ENCODE results near the gene NFRKB. TPM values are rescaled to one million over a fixed set of nuclear protein-coding genes. Genes with fewer than 3 reads are reported as not detected.
"Not testable (repeated sequence)": the region's sequence is repeated elsewhere in the genome, so short reads cannot be mapped to it uniquely, and the experiment has no call there.

Gene NFRKB
- total RNA-seq, 1 experiment from 2014 or later = 9.4 TPM

DNA sequence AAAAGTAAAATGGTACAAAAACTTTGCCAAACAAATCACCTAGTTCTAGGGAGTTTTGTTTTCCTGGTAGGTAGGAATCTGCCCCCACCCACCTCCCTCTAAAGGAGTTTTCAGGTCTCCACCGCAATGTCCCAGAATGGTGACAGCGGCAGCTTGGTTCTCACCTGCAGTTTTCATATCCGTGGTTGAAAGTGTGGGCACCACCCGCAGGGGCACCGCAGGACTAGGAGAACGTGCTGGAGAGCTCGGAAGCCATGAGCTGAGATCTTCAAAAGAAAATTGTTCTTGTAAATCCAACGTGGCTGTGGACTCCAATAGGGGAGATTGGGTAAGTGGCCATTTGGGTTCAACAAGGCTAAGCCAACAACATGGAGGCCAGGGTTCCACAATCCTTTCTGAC, 10.8 kb downstream of the NFRKB start:
- H3K79me2 ChIP-seq (ENCODE audit: low read length) = no peaks in the 10 kb centered on the region
- no peaks in the 10 kb centered on the region for H3K4me1 ChIP-seq (ENCODE audit: low read length)
- H4K20me1 ChIP-seq (ENCODE audit: insufficient read depth, low read depth, low read length) = no peaks in the 10 kb centered on the region
- H3K9ac ChIP-seq (ENCODE audit: low read length) = no peak overlapping the region
- H3K9me2 ChIP-seq (replicated peaks; ENCODE audit: insufficient read depth, low read length) = no peaks in the 10 kb centered on the region
- H2AFZ ChIP-seq (ENCODE audit: low read length) = no peak overlapping the region
- DNase-seq = no peak
- H3K4me2 ChIP-seq (ENCODE audit: low read depth, low read length, poor library complexity, severe bottlenecking) = no peak overlapping the region
- H3K27me3 ChIP-seq (ENCODE audit: low read length) = no peaks in the 10 kb centered on the region
- H3K4me3 ChIP-seq (ENCODE audit: low read length) = no peak overlapping the region
- H3K36me3 ChIP-seq (ENCODE audit: insufficient read depth, low read length) = peaks cover 6% of the 10 kb centered on the region; the same call in 1 of the 2 replicates
- no peaks in the 10 kb centered on the region for H3K9me3 ChIP-seq (ENCODE audit: low read length)
- H3K27ac ChIP-seq (ENCODE audit: low read length) = no peak overlapping the region

DNA sequence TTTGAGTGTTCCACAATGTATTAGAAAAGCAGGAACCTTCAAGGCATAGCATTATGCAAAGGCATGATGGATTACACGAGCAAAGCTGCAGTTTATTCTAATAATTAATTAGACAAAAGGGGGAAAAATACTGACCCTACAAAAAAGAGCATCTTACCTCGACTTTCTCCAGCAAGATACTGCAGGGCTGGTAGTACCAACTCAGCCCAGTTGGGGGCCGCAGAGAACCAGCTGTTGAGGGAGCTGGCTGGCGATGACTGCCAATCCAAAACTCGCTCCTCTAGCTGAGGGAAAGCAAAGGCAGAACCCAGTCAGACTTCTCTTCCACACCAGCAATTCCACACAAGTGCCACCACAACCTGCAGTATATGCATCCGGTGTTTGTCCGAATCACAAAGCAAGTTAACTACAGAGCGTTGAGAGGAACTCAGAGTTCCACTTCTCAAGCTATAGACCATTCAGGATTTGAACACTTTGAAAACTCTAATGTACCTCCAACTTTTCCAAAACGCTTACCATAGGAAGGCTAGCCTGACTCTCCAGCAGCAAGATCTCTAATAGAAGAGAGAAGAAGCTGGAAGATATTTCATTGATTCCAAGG, 13.7 kb downstream of the NFRKB start:
- Histone ChIP-seq H2AFZ (ENCODE audit: low read length) (no peak overlapping the region), H3K4me2 (ENCODE audit: low read depth, low read length, poor library complexity, severe bottlenecking) (no peak overlapping the region), H3K27ac (ENCODE audit: low read length) (no peak overlapping the region), H4K20me1 (ENCODE audit: insufficient read depth, low read depth, low read length) (no peaks in the 10 kb centered on the region), H3K9me2 (replicated peaks; ENCODE audit: insufficient read depth, low read length) (no peaks in the 10 kb centered on the region), H3K9me3 (ENCODE audit: low read length) (no peaks in the 10 kb centered on the region), H3K36me3 (ENCODE audit: insufficient read depth, low read length) (peaks cover 6% of the 10 kb centered on the region; the same call in 1 of the 2 replicates), H3K4me3 (ENCODE audit: low read length) (no peak overlapping the region), H3K4me1 (ENCODE audit: low read length) (no peaks in the 10 kb centered on the region), H3K27me3 (ENCODE audit: low read length) (no peaks in the 10 kb centered on the region), H3K9ac (ENCODE audit: low read length) (no peak overlapping the region), H3K79me2 (ENCODE audit: low read length) (no peaks in the 10 kb centered on the region)
- peak; percentile 73 for DNase-seq

DNA sequence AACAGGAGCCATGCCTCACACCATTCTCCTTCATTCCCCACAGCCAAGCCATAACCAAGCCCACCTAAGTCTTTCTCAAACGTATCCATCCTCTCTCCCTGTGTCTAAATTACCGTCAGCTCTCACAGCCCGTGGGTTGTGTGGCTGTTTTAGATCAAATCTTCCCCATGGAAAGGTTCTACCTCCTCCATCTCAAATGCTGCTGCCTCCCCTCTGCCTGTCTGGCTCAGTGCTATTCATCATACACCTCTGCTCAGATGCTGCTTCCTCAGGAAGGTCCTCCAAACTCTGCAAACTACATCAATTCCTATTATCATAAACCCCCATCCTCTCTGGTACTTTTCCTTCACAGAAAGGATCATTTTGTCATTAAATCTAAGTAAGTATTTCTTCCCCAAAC, 15.1 kb downstream of the NFRKB start:
- no peaks in the 10 kb centered on the region for H3K27me3 ChIP-seq (ENCODE audit: low read length)
- peaks cover 6% of the 10 kb centered on the region; the same call in 1 of the 2 replicates for H3K36me3 ChIP-seq (ENCODE audit: insufficient read depth, low read length)
- no peak overlapping the region for H3K9ac ChIP-seq (ENCODE audit: low read length)
- H3K79me2 ChIP-seq (ENCODE audit: low read length) = no peaks in the 10 kb centered on the region
- no peak overlapping the region for H2AFZ ChIP-seq (ENCODE audit: low read length)
- no peak overlapping the region for H3K4me2 ChIP-seq (ENCODE audit: low read depth, low read length, poor library complexity, severe bottlenecking)
- no peak overlapping the region for H3K27ac ChIP-seq (ENCODE audit: low read length)
- H3K4me1 ChIP-seq (ENCODE audit: low read length) = no peaks in the 10 kb centered on the region
- no peaks in the 10 kb centered on the region for H4K20me1 ChIP-seq (ENCODE audit: insufficient read depth, low read depth, low read length)
- H3K9me2 ChIP-seq (replicated peaks; ENCODE audit: insufficient read depth, low read length) = no peaks in the 10 kb centered on the region
- no peaks in the 10 kb centered on the region for H3K9me3 ChIP-seq (ENCODE audit: low read length)
- no peak overlapping the region for H3K4me3 ChIP-seq (ENCODE audit: low read length)
- no peak for DNase-seq

DNA sequence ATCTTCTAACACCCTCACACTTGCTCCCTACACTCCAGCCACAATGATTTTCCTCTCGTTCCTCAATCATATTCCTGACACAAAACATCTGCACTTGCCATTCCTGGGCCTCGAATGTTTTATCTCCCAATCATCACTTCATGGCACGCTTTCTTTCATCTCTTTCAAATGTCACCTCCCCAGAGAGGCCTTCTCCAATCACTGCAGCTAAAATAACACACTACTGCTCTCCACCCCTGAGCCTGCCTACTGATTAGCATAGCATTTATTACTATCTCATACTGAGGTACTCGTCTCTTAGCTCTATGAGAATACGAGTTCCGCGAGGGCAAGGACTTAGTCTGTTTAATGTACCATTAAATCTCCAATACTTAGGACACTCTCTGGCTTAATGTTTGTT, 23.5 kb downstream of the NFRKB start:
- no peaks in the 10 kb centered on the region for H3K36me3 ChIP-seq (ENCODE audit: insufficient read depth, low read length)

DNA sequence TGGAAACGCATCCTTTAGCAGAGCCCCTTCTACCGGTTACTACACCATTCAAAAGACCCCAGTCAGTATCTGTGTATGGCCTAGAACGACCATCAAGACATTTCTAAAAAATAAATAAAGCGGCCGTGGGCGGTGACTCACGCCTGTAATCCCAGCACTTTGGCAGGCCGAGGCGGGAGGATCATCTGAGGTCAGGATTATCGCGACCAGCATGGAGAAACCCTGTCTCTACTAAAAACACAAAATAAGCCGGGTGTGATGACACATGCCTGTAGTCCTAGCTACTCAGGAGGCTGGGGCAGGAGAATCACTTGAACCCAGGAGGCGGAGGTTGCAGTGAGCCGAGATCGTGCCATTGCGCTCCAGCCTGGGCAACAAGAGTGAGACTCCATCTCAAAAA, 26.8 kb downstream of the NFRKB start:
- not testable (repeated sequence) for H3K79me2 ChIP-seq (ENCODE audit: low read length); DNase-seq; H3K4me3 ChIP-seq (ENCODE audit: low read length); H3K4me2 ChIP-seq (ENCODE audit: low read depth, low read length, poor library complexity, severe bottlenecking); H3K27me3 ChIP-seq (ENCODE audit: low read length); H3K9me2 ChIP-seq (replicated peaks; ENCODE audit: insufficient read depth, low read length); H2AFZ ChIP-seq (ENCODE audit: low read length); H3K27ac ChIP-seq (ENCODE audit: low read length); H3K4me1 ChIP-seq (ENCODE audit: low read length); H3K9ac ChIP-seq (ENCODE audit: low read length); H3K9me3 ChIP-seq (ENCODE audit: low read length); H3K36me3 ChIP-seq (ENCODE audit: insufficient read depth, low read length); H4K20me1 ChIP-seq (ENCODE audit: insufficient read depth, low read depth, low read length)

More for the DNA sequence above, 23.5 kb downstream of the NFRKB start:
- Histone ChIP-seq H3K9me3 (ENCODE audit: low read length) (no peaks in the 10 kb centered on the region), H3K4me3 (ENCODE audit: low read length) (no peak overlapping the region), H3K27ac (ENCODE audit: low read length) (no peak overlapping the region), H3K4me2 (ENCODE audit: low read depth, low read length, poor library complexity, severe bottlenecking) (no peak overlapping the region), H3K9ac (ENCODE audit: low read length) (no peak overlapping the region), H3K79me2 (ENCODE audit: low read length) (no peaks in the 10 kb centered on the region), H4K20me1 (ENCODE audit: insufficient read depth, low read depth, low read length) (no peaks in the 10 kb centered on the region), H2AFZ (ENCODE audit: low read length) (no peak overlapping the region), H3K4me1 (ENCODE audit: low read length) (no peaks in the 10 kb centered on the region), H3K9me2 (replicated peaks; ENCODE audit: insufficient read depth, low read length) (no peaks in the 10 kb centered on the region), H3K27me3 (ENCODE audit: low read length) (no peaks in the 10 kb centered on the region)
- no peak for DNase-seq

DNA sequence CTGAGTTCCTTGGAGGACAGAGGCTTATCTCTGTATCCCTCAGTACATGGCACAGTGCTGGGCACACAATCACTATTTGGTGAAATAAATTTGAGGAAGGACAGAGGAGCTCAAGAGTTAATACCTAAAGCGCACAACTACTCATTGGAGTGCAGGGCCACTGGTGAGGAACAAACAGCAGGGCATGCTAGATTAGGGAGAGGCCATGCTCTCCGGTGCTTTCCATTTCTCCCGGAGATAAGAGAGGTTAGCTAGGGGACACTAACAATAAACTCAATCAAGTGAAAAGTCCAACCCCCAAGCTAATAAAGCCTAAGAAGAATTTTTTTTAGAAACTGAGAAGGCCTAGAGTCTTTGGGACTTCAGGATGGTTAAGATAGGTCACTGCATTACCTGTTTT, 29.1 kb downstream of the NFRKB start:
- Histone ChIP-seq H3K4me1 (ENCODE audit: low read length) (no peaks in the 10 kb centered on the region), H3K9me2 (replicated peaks; ENCODE audit: insufficient read depth, low read length) (no peaks in the 10 kb centered on the region), H3K79me2 (ENCODE audit: low read length) (no peaks in the 10 kb centered on the region), H3K36me3 (ENCODE audit: insufficient read depth, low read length) (no peaks in the 10 kb centered on the region), H3K27ac (ENCODE audit: low read length) (no peak overlapping the region), H3K4me2 (ENCODE audit: low read depth, low read length, poor library complexity, severe bottlenecking) (no peak overlapping the region), H4K20me1 (ENCODE audit: insufficient read depth, low read depth, low read length) (no peaks in the 10 kb centered on the region), H3K9me3 (ENCODE audit: low read length) (no peaks in the 10 kb centered on the region), H3K9ac (ENCODE audit: low read length) (no peak overlapping the region), H3K27me3 (ENCODE audit: low read length) (no peaks in the 10 kb centered on the region), H3K4me3 (ENCODE audit: low read length) (no peak overlapping the region), H2AFZ (ENCODE audit: low read length) (no peak overlapping the region)
- no peak for DNase-seq

DNA sequence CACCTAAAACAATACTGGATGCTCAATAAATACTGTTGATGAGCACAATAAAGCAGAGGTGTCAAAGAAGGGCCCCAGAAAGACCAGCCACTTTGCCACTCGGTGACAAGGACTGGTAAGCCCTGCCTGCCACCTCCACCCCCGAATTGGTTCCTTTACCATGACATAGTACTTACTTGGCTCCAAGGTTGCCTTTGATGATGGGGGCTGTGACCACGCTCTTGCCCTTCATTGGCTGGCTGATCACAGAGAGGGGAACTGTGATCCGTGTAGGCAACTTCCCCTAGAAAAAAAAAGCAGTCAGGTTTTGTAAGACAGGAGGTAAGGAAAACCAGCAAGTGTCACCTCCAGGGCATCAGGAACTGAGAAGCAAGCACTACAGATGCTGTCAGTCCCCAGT, 29.7 kb downstream of the NFRKB start:
- no peak overlapping the region for H3K27ac ChIP-seq (ENCODE audit: low read length)
- no peaks in the 10 kb centered on the region for H3K4me1 ChIP-seq (ENCODE audit: low read length)
- H3K79me2 ChIP-seq (ENCODE audit: low read length) = no peaks in the 10 kb centered on the region
- H3K4me3 ChIP-seq (ENCODE audit: low read length) = no peak overlapping the region
- H3K9me3 ChIP-seq (ENCODE audit: low read length) = no peaks in the 10 kb centered on the region
- no peak for DNase-seq
- H3K27me3 ChIP-seq (ENCODE audit: low read length) = no peaks in the 10 kb centered on the region
- no peak overlapping the region for H2AFZ ChIP-seq (ENCODE audit: low read length)
- no peaks in the 10 kb centered on the region for H4K20me1 ChIP-seq (ENCODE audit: insufficient read depth, low read depth, low read length)
- H3K9me2 ChIP-seq (replicated peaks; ENCODE audit: insufficient read depth, low read length) = no peaks in the 10 kb centered on the region
- H3K9ac ChIP-seq (ENCODE audit: low read length) = no peak overlapping the region
- no peaks in the 10 kb centered on the region for H3K36me3 ChIP-seq (ENCODE audit: insufficient read depth, low read length)
- no peak overlapping the region for H3K4me2 ChIP-seq (ENCODE audit: low read depth, low read length, poor library complexity, severe bottlenecking)

DNA sequence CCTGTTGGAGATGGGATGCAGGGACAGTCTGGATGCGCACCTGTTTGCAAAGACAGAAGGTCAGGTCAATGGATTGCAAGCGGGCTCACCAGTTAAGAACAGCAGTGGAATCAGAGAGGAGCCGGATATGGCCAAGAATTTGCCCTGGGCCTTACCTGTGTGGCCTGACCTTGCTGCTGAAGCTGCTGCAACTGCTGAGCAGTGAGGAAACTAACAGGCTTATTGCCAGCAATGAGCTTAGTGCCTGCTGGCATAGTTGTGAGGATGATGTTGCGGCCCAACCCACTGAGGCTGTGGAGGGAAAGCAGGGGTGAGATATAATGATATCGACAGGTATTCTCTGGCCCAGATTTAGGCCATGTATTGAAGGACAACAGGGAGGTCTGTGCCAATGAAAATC, 30.6 kb downstream of the NFRKB start:
- H3K27ac ChIP-seq (ENCODE audit: low read length) = no peak overlapping the region
- H3K4me2 ChIP-seq (ENCODE audit: low read depth, low read length, poor library complexity, severe bottlenecking) = no peak overlapping the region
- no peaks in the 10 kb centered on the region for H3K36me3 ChIP-seq (ENCODE audit: insufficient read depth, low read length)
- H2AFZ ChIP-seq (ENCODE audit: low read length) = no peak overlapping the region
- no peaks in the 10 kb centered on the region for H3K9me3 ChIP-seq (ENCODE audit: low read length)
- no peaks in the 10 kb centered on the region for H3K4me1 ChIP-seq (ENCODE audit: low read length)
- H3K79me2 ChIP-seq (ENCODE audit: low read length) = no peaks in the 10 kb centered on the region
- no peaks in the 10 kb centered on the region for H3K27me3 ChIP-seq (ENCODE audit: low read length)
- H3K4me3 ChIP-seq (ENCODE audit: low read length) = no peak overlapping the region
- no peak overlapping the region for H3K9ac ChIP-seq (ENCODE audit: low read length)
- H3K9me2 ChIP-seq (replicated peaks; ENCODE audit: insufficient read depth, low read length) = no peaks in the 10 kb centered on the region
- DNase-seq = no peak
- H4K20me1 ChIP-seq (ENCODE audit: insufficient read depth, low read depth, low read length) = no peaks in the 10 kb centered on the region

Measured in Karpas-422 (cell line).